Activated B cell treated with CpG ODN at 0.5 μM for 24 hours (primary cell): Measurements from ENCODE around the gene AMELY. TPM values are rescaled to one million over a fixed set of nuclear protein-coding genes. Genes with fewer than 3 reads are reported as not detected.
"Not testable (repeated sequence)": the region's sequence is repeated elsewhere in the genome, so short reads cannot be mapped to it uniquely, and the experiment has no call there.

Source experiments
- ATAC-seq: fragments of 200-7000 bp; cut with Tn5 transposase; one replicate; pipeline ENCODE4 v1.10.0; 2021; ENCODE audit warnings: low read depth, mild to moderate bottlenecking, moderate library complexity
- CTCF ChIA-PET: fragments of 350-600 bp; sonication (Branson Sonifier 250); formaldehyde crosslinking; loops from one replicate; lab custom pipeline; 2021; ENCODE audit warnings: antibody characterized with exemption; lab: Charles Lee
- POLR2A ChIA-PET: fragments of 350-600 bp; sonication (Branson Sonifier 250); formaldehyde crosslinking; loops from one replicate; lab custom pipeline; 2021; ENCODE audit warnings: antibody characterized with exemption; lab: Charles Lee
- DNase-seq: peaks from one replicate; pipeline ENCODE4 v3.0.0; 2022
- H3K27ac Mint-ChIP-seq: one replicate; pipeline ENCODE4 v1.8.0; 2020; ENCODE audit warnings: mixed read lengths
- H3K27me3 Mint-ChIP-seq: one replicate; pipeline ENCODE4 v1.8.0; 2021; ENCODE audit warnings: mixed read lengths
- H3K36me3 Mint-ChIP-seq: one replicate; pipeline ENCODE4 v1.8.0; 2021; ENCODE audit warnings: low read depth, mixed read lengths
- H3K4me1 Mint-ChIP-seq: one replicate; pipeline ENCODE4 v1.8.0; 2021; ENCODE audit warnings: mixed read lengths
- H3K4me3 Mint-ChIP-seq: one replicate; pipeline ENCODE4 v1.8.0; 2020; ENCODE audit warnings: mild to moderate bottlenecking, mixed read lengths
- H3K9me3 Mint-ChIP-seq: one replicate; pipeline ENCODE4 v1.8.0; 2020; ENCODE audit warnings: mixed read lengths
- CTCF ChIP-seq: fragments of 200-600 bp; IDR thresholded peaks from one replicate; pipeline ENCODE4 v1.8.0; 2022; ENCODE audit warnings: antibody characterized with exemption, mild to moderate bottlenecking
- intact Hi-C: fragments of 100-400 bp; cut with micrococcal nuclease; formaldehyde crosslinking; loops from one replicate; pipeline ENCODE4 v1.15.1; 2024
- total RNA-seq: library from RNA; stranded (reverse); gene quantifications from 2 replicates; pipeline ENCODE4 v1.2.3, GENCODE V29; 2022

AMELY gene
- total RNA-seq, 1 donor from 2014 or later: not detected

DNA sequence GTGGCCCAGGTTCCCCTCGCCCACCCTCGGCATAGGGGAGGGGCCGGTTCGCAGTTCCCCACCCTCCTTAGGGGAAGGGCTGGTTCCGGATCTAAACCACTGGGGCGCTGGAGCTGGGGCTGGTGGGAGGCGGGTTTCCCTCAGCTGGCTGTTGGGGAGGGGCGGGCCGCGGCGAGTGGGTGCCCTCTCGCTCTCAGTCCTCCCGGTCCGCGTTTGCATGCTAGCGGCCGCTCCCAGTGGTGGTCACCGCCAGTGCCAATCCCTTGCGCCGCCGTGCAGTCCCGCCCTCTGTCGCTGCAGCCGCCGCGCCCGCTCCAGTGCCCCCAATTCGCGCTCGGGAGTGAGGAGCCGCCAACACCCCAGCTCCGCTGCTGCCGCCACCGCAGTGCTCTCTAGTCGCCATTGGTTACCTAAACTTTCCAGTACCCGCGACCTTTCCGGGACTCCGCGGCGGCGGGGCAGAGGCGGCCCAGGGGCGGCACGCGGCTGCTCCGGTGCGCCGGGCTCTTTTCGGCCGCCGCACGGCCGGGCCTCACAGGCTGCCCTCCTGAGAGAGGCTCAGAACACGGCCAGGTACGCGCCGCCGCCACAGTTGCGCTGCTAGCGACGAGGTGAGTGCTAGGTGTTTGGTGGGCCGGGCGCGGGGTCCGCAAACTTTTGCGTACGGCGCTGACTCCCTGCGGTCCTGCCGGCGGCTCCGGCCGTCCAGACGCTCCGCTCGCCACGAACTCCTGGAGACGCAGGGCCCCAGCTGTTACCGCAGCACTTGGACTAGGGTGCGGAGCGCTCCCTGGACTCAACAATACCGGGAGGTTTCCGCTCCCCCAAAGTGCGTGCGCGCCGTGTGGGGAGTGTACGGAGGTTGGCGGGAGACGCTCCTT lies 940 bp downstream of the AMELY start, which contains the start of gene TBL1Y:
Gene TBL1Y, plus strand, starts transcription at position 326 of the 881 bp plus-strand sequence. CDS start 114,388 bp downstream, outside the sequence.
- peaks cover 16% of the 10 kb centered on the region for H3K27me3 Mint-ChIP-seq
- no peak within 1 kb of the TSS for H3K4me3 Mint-ChIP-seq
- TF ChIP-seq CTCF: no peak
- DNase-seq (no peak), ATAC-seq (no peak)
- no peaks in the 10 kb centered on the region for H3K9me3 Mint-ChIP-seq
- CTCF ChIA-PET: no interaction called here
- POLR2A ChIA-PET: no interaction called here
- peaks cover 10% of the 10 kb centered on the region for H3K4me1 Mint-ChIP-seq
- intact Hi-C loops: no loop called here
- H3K36me3 Mint-ChIP-seq: no peaks in the 10 kb centered on the region
- H3K27ac Mint-ChIP-seq: no peak within 1 kb of the TSS

DNA sequence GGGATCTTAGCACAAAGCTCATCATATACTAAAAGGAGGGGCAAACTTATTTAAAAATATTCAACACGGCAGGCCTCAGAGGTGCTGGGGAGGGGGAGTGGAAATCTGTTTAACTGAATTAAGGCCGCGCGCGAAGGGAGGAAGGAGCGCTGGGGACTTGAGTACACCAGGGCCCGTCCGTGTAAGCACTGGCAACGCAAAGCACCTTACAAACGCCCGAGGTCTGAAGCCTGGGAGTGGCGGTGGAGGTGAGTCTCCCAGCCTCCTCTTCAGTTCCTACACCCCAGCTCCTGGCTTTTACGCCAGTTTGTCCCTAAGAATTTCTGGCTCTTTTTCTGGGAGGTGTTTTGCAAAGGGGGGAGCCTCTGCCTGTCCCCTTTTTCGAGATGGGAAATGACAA lies 1.7 kb downstream of the AMELY start:
- Mint-ChIP-seq H3K27ac (no peak overlapping the region), H3K9me3 (no peaks in the 10 kb centered on the region), H3K4me3 (no peak overlapping the region), H3K27me3 (peaks cover 16% of the 10 kb centered on the region), H3K4me1 (peaks cover 10% of the 10 kb centered on the region), H3K36me3 (no peaks in the 10 kb centered on the region)
- TF ChIP-seq CTCF: no peak
- ChIA-PET POLR2A (no interaction called here), CTCF (no interaction called here)
- intact Hi-C loops: no loop called here
- DNase-seq (no peak), ATAC-seq (no peak)

DNA sequence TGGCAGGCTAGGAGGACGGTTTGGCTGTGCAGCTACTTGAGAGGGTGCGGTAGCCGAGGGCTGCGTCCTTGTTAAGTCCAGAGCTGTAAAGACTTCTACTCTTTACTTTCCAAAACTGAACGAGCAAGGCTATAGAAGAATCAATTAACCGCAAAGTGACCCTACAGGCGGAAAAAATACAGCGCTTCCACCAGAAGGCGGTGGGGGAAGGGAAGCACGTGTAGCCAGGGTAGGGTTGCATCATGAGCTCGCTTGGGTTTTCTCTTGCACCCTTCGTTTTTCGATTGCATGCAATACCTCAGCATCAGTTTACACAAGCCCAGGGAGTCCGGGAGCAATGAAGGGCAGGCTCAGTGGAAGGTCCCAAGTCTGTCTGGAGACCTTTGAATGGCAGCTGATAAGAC lies 2.4 kb downstream of the AMELY start:
- Mint-ChIP-seq H3K27ac (no peak overlapping the region), H3K4me1 (peaks cover 10% of the 10 kb centered on the region), H3K9me3 (no peaks in the 10 kb centered on the region), H3K4me3 (no peak overlapping the region), H3K36me3 (no peaks in the 10 kb centered on the region), H3K27me3 (peaks cover 16% of the 10 kb centered on the region)
- no peak for ATAC-seq
- ChIA-PET POLR2A (no interaction called here), CTCF (no interaction called here)
- intact Hi-C loops: no loop called here
- no peak for DNase-seq
- TF ChIP-seq CTCF: no peak

- ATAC-seq, H3K9me3 Mint-ChIP-seq, H3K27ac Mint-ChIP-seq, CTCF ChIA-PET, intact Hi-C loops, POLR2A ChIA-PET, H3K36me3 Mint-ChIP-seq, H3K4me1 Mint-ChIP-seq, H3K4me3 Mint-ChIP-seq, DNase-seq: not testable (repeated sequence)
- H3K27me3 Mint-ChIP-seq: peaks cover 10% of the 10 kb centered on the region
These were observed 3.5 kb downstream of the AMELY start for GRCh38 chrY:6908021-6908420.

DNA sequence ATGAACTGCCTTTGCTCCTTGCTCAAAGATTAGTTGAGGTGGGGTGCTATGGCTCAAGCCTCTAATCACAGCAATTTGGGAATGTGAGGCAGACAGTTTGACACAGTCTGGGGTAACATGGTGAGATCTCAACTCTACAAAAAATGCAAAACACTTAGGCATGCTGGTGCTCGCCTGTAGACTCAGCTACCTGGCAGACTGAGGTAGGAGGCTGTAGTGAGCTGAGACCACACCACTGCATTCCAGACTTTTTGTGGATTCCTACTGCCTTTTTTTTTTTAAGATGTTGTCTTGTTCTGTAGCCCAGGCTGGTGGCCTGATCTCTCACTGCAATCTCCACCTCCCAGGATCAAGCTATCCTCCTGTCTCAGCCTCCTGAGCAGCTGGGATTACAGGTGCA lies 4.0 kb downstream of the AMELY start:
- ATAC-seq (no peak), DNase-seq (no peak)
- POLR2A ChIA-PET: no interaction called here
- no peak for TF ChIP-seq CTCF
- Mint-ChIP-seq H3K27ac (no peak overlapping the region), H3K9me3 (no peaks in the 10 kb centered on the region), H3K27me3 (peaks cover 8% of the 10 kb centered on the region), H3K4me3 (no peak overlapping the region), H3K36me3 (no peaks in the 10 kb centered on the region), H3K4me1 (peaks cover 10% of the 10 kb centered on the region)
- intact Hi-C loops: no loop called here
- CTCF ChIA-PET: no interaction called here

DNA sequence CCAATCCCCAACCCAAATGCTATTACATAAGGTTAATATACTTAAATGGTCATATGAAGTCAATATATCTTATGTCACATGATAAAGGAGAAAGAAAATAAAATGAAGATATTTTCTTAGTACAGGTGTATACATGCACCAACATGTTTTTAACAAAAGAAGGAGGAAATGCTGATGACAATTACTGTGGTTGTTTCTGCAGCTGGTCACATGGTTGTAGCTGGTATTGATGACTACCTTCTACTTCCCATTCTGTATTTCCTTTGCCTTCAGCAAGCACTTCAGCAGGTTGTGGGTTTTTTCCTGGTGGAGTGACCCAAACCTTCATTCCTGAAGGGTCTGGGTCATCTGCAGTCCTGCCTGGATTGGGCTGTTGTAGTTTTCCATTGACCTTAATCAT lies 9.4 kb downstream of the AMELY start:
- H3K27ac Mint-ChIP-seq, H3K4me3 Mint-ChIP-seq, intact Hi-C loops, H3K9me3 Mint-ChIP-seq, H3K36me3 Mint-ChIP-seq, H3K4me1 Mint-ChIP-seq, POLR2A ChIA-PET, CTCF ChIA-PET, ATAC-seq, H3K27me3 Mint-ChIP-seq, DNase-seq: not testable (repeated sequence)
